ENCODE measurements around the gene RDH8. TPM values are rescaled to one million over a fixed set of nuclear protein-coding genes. Genes with fewer than 3 reads are reported as not detected.

RDH8 gene
- total RNA-seq, 2 experiments from 2014 or later, result not detected

GRCh38 chr19:10006752-10007323 is 6.4 kb upstream of the RDH8 start:
- H3K9me3 Mint-ChIP-seq (ENCODE audit: insufficient read depth), result no peaks in the 10 kb centered on the region
- no peak overlapping the region for H3K27ac Mint-ChIP-seq
- POLR2A ChIA-PET, result no interaction called here
- DNase-seq (no peak), ATAC-seq (no peak)
- no peak overlapping the region for H3K4me3 Mint-ChIP-seq
- peaks cover 22% of the 10 kb centered on the region for H3K4me1 Mint-ChIP-seq (ENCODE audit: low read depth)
- H3K27me3 Mint-ChIP-seq (ENCODE audit: low read depth), result peaks cover 30% of the 10 kb centered on the region
- H3K36me3 Mint-ChIP-seq (ENCODE audit: low read depth), result no peaks in the 10 kb centered on the region
- CTCF ChIA-PET, result no interaction called here

- CTCF ChIA-PET, result interaction anchor here (1.5 kb wide), 1 partner anchor 20 kb away, joined by 4 read pairs; no protein-coding TSS in a partner anchor
- H3K9me3 Mint-ChIP-seq (ENCODE audit: insufficient read depth), result no peaks in the 10 kb centered on the region
- ATAC-seq (no peak), DNase-seq (no peak)
- no peak overlapping the region for H3K27ac Mint-ChIP-seq
- POLR2A ChIA-PET, result no interaction called here
- H3K4me1 Mint-ChIP-seq (ENCODE audit: low read depth), result peaks cover 22% of the 10 kb centered on the region
- no peak overlapping the region for H3K4me3 Mint-ChIP-seq
- H3K27me3 Mint-ChIP-seq (ENCODE audit: low read depth), result peaks cover 33% of the 10 kb centered on the region
- H3K36me3 Mint-ChIP-seq (ENCODE audit: low read depth), result no peaks in the 10 kb centered on the region
These were observed 5.7 kb upstream of the RDH8 start for GRCh38 chr19:10007371-10008183.

DNA sequence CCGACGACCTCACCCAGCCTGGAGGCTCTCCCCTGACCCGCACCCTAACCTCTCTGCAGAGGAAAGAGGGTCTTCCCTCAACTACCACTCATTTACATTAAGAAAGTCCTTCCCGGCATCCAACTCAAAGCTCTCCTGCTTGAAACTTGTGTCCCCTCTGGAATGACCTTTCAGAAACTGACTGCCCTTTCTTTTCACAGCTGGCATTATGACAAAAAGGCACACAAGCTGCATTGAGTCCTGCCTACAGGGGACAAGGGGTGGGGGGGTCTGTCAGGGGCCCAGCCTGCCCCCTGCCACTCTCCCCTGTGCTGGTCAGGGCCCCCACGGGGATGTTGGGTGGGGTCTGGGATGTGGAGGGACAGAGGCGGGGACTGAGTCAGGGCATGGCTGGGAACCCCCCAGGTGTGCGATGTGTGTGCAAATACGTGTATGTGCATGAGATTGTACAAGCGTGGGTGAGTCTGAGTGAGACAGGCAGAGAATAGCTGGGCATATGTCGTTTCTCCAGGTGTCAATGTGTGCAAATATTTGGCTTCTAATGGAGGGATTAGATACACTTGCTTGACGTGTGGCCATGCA is 5.0 kb upstream of the RDH8 start:
- Mint-ChIP-seq H3K4me1 (ENCODE audit: low read depth) (peaks cover 22% of the 10 kb centered on the region), H3K27me3 (ENCODE audit: low read depth) (peaks cover 36% of the 10 kb centered on the region), H3K9me3 (ENCODE audit: insufficient read depth) (no peaks in the 10 kb centered on the region), H3K27ac (no peak overlapping the region), H3K36me3 (ENCODE audit: low read depth) (no peaks in the 10 kb centered on the region), H3K4me3 (no peak overlapping the region)
- ATAC-seq, result no peak
- POLR2A ChIA-PET, result no interaction called here
- CTCF ChIA-PET, result interaction anchor here (1.5 kb wide), 1 partner anchor 19 kb away, joined by 4 read pairs; no protein-coding TSS in a partner anchor
- DNase-seq, result no peak

- Mint-ChIP-seq H3K4me3 (no peak overlapping the region), H3K9me3 (ENCODE audit: insufficient read depth) (no peaks in the 10 kb centered on the region), H3K4me1 (ENCODE audit: low read depth) (peaks cover 14% of the 10 kb centered on the region), H3K36me3 (ENCODE audit: low read depth) (no peaks in the 10 kb centered on the region), H3K27me3 (ENCODE audit: low read depth) (peaks cover 35% of the 10 kb centered on the region), H3K27ac (no peak overlapping the region)
- ChIA-PET CTCF (interaction anchor here (1.8 kb wide), 1 partner anchor 9 kb away, joined by 10 read pairs; no protein-coding TSS in a partner anchor), POLR2A (no interaction called here)
- ATAC-seq (no peak), DNase-seq (no peak)
These were observed 3.5 kb upstream of the RDH8 start for GRCh38 chr19:10009714-10010224.

DNA sequence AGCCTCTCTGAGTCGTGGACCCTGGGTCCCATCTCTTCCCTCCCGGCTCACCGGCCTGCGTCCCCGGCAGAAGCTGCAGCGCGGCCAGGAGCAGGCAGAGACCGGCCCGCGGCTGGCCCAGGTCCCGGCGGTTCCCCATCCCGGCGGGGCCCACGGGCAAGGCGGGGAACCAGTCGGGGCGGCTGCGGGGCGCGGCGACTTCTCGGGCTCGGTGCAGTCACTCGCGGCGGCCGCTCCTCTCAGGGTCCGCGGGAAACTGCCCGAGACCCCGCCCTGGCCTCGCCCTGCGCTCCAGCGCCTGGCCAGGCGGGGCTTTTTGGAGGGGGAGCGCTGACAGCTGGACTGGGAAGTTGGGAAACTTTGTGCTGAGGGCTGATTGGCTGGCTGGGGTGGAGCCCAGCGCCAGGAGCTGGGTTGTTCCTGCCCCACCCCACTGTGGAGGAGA is 3.0 kb upstream of the RDH8 start, which contains the start of gene COL5A3:
Gene COL5A3 (minus strand): TSS at position 258 of the 445 bp plus-strand sequence. CDS start 119 bp downstream, at position 139.
- ATAC-seq (no peak), DNase-seq (no peak)
- POLR2A ChIA-PET, result no interaction called here
- H3K9me3 Mint-ChIP-seq (ENCODE audit: insufficient read depth), result no peaks in the 10 kb centered on the region
- no peak within 1 kb of the TSS for H3K27ac Mint-ChIP-seq
- CTCF ChIA-PET, result interaction anchor here (1.8 kb wide), 1 partner anchor 10 kb away, joined by 10 read pairs; no protein-coding TSS in a partner anchor
- H3K36me3 Mint-ChIP-seq (ENCODE audit: low read depth), result no peaks in the 10 kb centered on the region
- no peak within 1 kb of the TSS for H3K4me3 Mint-ChIP-seq
- H3K27me3 Mint-ChIP-seq (ENCODE audit: low read depth), result peaks cover 34% of the 10 kb centered on the region
- H3K4me1 Mint-ChIP-seq (ENCODE audit: low read depth), result peaks cover 14% of the 10 kb centered on the region

DNA sequence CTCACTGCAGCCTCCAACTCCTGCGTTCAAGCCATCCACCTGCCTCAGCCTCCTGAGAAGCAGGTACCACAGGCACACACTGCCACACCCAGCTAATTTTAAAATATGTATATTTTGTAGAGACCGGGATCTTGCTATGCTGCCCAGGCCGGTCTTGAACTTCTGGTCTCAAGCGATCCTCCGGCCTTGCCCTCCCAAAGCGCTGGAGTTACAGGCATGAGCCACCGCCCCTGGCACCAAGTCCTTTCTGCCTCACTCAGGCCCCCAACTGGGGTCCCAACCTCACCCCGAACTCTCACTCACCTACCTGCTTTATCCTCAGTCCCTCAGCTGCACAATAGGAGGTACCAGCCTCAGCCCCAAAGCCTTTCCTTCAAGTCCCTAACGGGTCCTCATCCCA is 2.3 kb upstream of the RDH8 start:
- Mint-ChIP-seq H3K36me3 (ENCODE audit: low read depth) (no peaks in the 10 kb centered on the region), H3K27ac (no peak overlapping the region), H3K27me3 (ENCODE audit: low read depth) (peaks cover 34% of the 10 kb centered on the region), H3K9me3 (ENCODE audit: insufficient read depth) (no peaks in the 10 kb centered on the region), H3K4me3 (no peak overlapping the region), H3K4me1 (ENCODE audit: low read depth) (peaks cover 14% of the 10 kb centered on the region)
- ATAC-seq (no peak), DNase-seq (no peak)
- CTCF ChIA-PET, result interaction anchor here (1.4 to 1.8 kb wide), 2 partner anchors 10 to 17 kb away, joined by 3 to 10 read pairs; no protein-coding TSS in a partner anchor
- POLR2A ChIA-PET, result no interaction called here

DNA sequence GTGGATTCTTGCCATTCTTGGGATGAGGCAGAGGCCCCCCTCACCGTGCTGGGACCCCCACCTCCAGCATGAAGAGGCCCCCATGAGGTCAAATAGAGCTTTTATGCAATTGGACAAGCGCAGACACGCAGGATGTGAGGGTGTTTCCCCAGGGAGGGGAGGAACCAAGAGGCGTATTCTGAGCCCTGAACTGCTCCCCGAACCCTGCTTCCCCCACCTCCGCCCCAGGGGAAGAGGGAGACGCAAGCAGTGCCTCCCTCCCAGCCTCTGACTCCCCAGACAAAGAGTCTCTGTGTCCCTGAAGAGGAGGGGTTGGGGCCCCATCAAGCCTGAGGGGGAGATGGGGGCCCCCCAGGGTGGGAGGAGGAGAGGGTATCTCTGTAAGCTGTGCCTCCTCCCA is 1.3 kb upstream of the RDH8 start:
- Mint-ChIP-seq H3K4me3 (no peak overlapping the region), H3K36me3 (ENCODE audit: low read depth) (no peaks in the 10 kb centered on the region), H3K9me3 (ENCODE audit: insufficient read depth) (no peaks in the 10 kb centered on the region), H3K27ac (no peak overlapping the region), H3K4me1 (ENCODE audit: low read depth) (peaks cover 7% of the 10 kb centered on the region), H3K27me3 (ENCODE audit: low read depth) (peaks cover 30% of the 10 kb centered on the region)
- ATAC-seq (no peak), DNase-seq (no peak)
- POLR2A ChIA-PET, result no interaction called here
- CTCF ChIA-PET, result interaction anchor here (1.4 kb wide), 1 partner anchor 16 kb away, joined by 3 read pairs; no protein-coding TSS in a partner anchor

DNA sequence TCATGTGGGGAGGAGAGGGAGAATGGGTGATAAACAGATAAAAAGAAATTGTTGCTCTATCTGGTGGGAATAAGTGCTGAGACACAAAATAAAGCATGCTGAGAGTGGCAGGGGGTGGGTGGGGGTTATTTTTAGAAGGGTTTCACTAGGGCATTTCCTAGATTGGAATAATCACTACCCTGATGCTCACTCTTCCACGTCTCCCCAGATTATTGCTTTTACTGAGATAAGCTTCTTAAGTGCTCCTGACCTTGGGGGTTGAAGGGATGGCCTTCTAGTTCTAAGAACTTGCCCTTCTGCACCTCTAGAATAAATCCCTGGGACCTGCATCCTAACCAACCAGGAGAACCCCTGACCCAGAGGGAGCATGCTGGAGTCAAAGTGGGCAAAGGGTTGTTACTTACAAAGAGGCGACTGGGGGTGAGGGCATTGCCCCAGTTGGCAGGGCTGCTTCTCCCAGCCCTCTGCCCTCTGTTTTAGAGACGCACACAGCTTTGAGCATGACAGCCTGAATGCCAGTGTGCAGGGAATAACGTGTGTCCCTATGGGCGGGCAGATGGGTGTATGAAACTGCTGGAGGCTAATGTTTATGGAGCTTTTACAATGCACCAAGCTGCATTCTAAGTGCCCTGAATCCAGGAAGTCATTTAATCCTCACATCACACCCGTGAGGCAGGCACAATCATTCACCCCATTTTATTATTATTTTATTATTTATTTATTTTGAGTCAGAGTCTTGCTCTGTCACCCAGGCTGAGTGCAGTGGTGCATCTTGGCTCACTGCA is 743 bp downstream of the RDH8 start:
- CTCF ChIA-PET, result interaction anchor here (1.1 kb wide), 1 partner anchor 83 kb away, joined by 4 read pairs; no protein-coding TSS in a partner anchor
- DNase-seq (no peak), ATAC-seq (no peak)
- Mint-ChIP-seq H3K27ac (no peak overlapping the region), H3K9me3 (ENCODE audit: insufficient read depth) (no peaks in the 10 kb centered on the region), H3K4me3 (no peak overlapping the region), H3K27me3 (ENCODE audit: low read depth) (peaks cover 20% of the 10 kb centered on the region), H3K4me1 (ENCODE audit: low read depth) (peaks cover 4% of the 10 kb centered on the region), H3K36me3 (ENCODE audit: low read depth) (no peaks in the 10 kb centered on the region)
- POLR2A ChIA-PET, result no interaction called here

DNA sequence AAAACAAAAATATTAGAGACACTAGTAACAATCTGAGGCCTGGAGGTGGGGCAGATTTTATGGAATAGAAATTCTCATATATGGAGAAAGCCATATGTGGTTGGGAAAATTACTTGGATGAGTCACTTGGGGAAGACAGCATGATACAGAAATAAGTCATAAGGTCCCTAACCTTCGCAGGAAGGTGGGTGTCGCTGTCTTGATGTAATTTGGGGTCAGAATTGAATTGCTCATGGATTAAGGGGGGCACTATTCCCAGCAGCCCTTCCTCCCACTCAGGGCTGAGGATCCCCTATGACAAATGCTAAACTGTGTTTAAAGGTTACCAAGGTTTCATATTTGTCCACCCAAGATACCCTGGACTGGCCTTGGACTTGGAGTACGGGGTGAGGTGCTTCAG is 5.0 kb downstream of the RDH8 start:
- Mint-ChIP-seq H3K9me3 (ENCODE audit: insufficient read depth) (no peaks in the 10 kb centered on the region), H3K4me3 (no peak overlapping the region)
- POLR2A ChIA-PET, result no interaction called here

DNA sequence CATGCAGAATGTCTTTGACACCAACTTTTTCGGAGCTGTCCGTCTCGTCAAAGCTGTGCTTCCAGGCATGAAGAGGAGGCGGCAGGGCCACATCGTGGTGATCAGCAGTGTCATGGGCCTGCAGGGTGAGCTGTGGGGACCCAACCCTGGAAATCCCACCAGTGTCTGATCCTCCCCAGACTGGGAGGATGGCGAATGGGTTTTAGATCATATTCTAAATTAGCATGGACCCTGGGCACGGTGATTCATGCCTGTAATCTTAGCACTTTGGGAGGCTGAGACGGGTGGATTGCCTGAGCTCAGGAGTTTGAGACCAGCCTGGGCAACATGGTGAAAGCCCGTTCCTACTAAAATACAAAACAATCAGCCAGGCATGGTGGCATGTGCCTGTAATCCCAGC is 5.5 kb downstream of the RDH8 start:
- no peak for ATAC-seq
- Mint-ChIP-seq H3K4me3 (no peak overlapping the region), H3K36me3 (ENCODE audit: low read depth) (no peaks in the 10 kb centered on the region), H3K9me3 (ENCODE audit: insufficient read depth) (no peaks in the 10 kb centered on the region), H3K4me1 (ENCODE audit: low read depth) (no peaks in the 10 kb centered on the region), H3K27me3 (ENCODE audit: low read depth) (peaks cover 3% of the 10 kb centered on the region), H3K27ac (no peak overlapping the region)
- DNase-seq, result no peak
- CTCF ChIA-PET, result interaction anchor here (2.2 kb wide), 1 partner anchor 9 kb away, joined by 6 read pairs; no protein-coding TSS in a partner anchor
- POLR2A ChIA-PET, result interaction anchor here (0.6 kb wide), 1 partner anchor 68 kb away, joined by 3 read pairs; no protein-coding TSS in a partner anchor

More for the DNA sequence above, 5.0 kb downstream of the RDH8 start:
- ATAC-seq (no peak), DNase-seq (no peak)
- CTCF ChIA-PET, result interaction anchor here (2.2 kb wide), 1 partner anchor 9 kb away, joined by 6 read pairs; no protein-coding TSS in a partner anchor
- no peaks in the 10 kb centered on the region for H3K36me3 Mint-ChIP-seq (ENCODE audit: low read depth)
- H3K4me1 Mint-ChIP-seq (ENCODE audit: low read depth), result no peaks in the 10 kb centered on the region
- H3K27ac Mint-ChIP-seq, result no peak overlapping the region
- H3K27me3 Mint-ChIP-seq (ENCODE audit: low read depth), result peaks cover 3% of the 10 kb centered on the region

DNA sequence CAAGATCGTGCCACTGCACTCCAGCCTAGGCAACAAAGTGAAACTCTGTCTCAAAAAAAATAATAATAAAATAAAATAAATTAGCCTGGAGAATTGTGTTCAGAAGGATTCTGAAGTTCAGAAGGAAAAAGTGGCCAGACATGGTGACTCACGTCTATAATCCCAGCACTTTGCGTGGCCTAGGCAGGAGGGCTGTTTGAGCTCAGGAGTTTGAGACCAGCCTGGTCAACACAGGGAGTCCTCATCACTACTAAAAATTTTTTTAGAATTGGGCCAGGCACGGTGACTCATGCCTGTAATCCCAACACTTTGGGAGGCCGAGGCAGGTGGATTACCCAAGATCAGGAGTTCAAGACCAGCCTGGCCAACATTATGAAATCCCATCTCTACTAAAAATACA is 6.0 kb downstream of the RDH8 start:
- Mint-ChIP-seq H3K4me3 (no peak overlapping the region), H3K27ac (no peak overlapping the region), H3K27me3 (ENCODE audit: low read depth) (peaks cover 3% of the 10 kb centered on the region), H3K9me3 (ENCODE audit: insufficient read depth) (no peaks in the 10 kb centered on the region), H3K4me1 (ENCODE audit: low read depth) (no peaks in the 10 kb centered on the region), H3K36me3 (ENCODE audit: low read depth) (no peaks in the 10 kb centered on the region)
- ATAC-seq, result no peak
- CTCF ChIA-PET, result interaction anchor here (1.0 kb wide), 1 partner anchor 8 kb away, joined by 4 read pairs; no protein-coding TSS in a partner anchor
- POLR2A ChIA-PET, result interaction anchor here (0.6 kb wide), 1 partner anchor 68 kb away, joined by 3 read pairs; no protein-coding TSS in a partner anchor
- DNase-seq, result no peak
